ENCODE results near the gene KCNJ8.

DNA sequence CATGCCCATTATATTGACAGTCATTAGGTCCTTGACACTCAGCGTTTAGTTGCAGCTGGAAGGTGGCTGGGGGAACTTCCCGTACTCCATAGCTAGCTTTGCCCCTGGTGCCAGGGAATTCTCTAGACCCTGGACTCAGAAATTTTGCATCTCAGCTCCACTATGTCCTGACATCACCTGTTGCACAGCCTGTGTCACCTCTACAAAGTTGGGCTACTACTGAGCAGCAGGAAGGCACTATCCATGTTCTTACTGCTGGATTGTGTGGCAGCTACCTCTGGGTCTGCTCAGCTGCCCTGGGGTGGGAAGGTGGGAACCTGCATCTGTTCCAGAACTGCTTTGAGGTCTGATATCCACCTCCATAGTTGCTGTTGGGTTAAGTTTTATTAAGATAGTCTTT lies 11.0 kb downstream of the KCNJ8 start:
- TF ChIP-seq, protein P1, sequence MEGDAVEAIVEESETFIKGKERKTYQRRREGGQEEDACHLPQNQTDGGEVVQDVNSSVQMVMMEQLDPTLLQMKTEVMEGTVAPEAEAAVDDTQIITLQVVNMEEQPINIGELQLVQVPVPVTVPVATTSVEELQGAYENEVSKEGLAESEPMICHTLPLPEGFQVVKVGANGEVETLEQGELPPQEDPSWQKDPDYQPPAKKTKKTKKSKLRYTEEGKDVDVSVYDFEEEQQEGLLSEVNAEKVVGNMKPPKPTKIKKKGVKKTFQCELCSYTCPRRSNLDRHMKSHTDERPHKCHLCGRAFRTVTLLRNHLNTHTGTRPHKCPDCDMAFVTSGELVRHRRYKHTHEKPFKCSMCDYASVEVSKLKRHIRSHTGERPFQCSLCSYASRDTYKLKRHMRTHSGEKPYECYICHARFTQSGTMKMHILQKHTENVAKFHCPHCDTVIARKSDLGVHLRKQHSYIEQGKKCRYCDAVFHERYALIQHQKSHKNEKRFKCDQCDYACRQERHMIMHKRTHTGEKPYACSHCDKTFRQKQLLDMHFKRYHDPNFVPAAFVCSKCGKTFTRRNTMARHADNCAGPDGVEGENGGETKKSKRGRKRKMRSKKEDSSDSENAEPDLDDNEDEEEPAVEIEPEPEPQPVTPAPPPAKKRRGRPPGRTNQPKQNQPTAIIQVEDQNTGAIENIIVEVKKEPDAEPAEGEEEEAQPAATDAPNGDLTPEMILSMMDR (IDR thresholded peaks at IDR 0.05): no peak
- TF ChIP-seq EZH2 (IDR thresholded peaks at IDR 0.05) (no peak), EZH2phosphoT487 (IDR thresholded peaks at IDR 0.05) (no peak)
